ELR (cell line): ENCODE data around the gene CDH5.

Source experiments
- DNase-seq: peaks from one replicate; pipeline ENCODE4 v3.0.0-alpha.2; 2015; ENCODE audit warnings: low read depth

CDH5 gene

GRCh38 chr16:66373667-66374066 lies 7.2 kb downstream of the CDH5 start:
- DNase-seq: no peak

DNA sequence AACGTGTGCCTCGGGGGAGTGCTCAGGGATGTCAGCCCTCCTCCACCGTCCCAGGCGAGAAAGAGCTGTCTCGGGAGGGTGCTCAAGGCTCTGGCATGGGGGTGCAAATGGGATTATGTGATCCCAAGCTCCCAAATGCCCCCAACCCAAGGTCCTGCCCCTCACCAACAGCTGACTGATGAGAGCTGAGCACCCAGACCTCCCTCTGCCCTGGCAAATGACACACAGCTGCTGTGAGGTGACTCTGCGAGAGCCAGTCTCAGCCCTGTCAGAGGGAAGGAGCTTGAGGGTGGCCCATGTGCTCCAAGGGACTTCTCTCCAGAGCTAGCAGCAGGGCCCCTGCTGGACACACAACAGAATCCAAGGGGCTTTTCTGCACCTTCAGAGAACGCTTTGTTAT lies 7.7 kb downstream of the CDH5 start:
- DNase-seq: no peak

- DNase-seq: peak; percentile 44
Measured at GRCh38 chr16:66375451-66375850, 9.0 kb downstream of the CDH5 start.

GRCh38 chr16:66376114-66376513 lies 9.6 kb downstream of the CDH5 start:
- DNase-seq: no peak

DNA sequence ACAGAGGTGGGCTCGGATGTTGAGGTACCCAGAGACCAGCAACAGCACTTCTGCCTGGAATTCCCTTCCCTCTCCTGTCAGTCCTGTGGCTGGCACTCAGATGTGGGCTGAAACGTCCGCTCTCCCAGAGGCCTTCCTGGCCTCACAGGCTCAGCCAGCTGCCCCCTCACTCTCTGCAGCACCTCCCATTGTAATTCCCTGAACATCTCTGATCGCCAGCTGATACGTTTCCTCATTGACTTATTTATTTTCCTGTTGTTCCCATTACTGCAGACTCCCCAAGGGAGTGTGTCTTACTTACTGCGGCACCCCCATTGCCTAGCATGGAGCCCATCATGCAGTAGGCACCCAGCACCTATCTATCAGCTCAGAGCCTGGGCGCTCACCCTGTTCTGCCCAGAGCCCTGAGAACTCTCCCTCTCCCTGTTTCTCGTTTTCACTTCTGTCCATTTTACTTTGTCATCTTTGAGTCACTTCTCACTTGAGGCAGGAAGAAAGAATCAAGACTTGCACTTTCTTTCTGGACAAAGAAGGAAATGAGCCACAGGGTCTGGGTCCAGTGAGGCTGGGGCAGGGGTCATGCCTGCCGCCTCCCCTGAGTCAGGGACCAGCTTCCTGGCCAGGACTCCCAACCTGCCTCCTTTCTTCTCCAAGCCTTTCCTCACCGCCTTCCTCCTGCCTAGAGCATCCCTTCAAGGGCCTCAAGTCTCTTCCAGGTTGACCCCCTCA lies 10.2 kb downstream of the CDH5 start:
- peak; percentile 65 for DNase-seq

- no peak for DNase-seq
Measured at GRCh38 chr16:66377324-66377723, 10.8 kb downstream of the CDH5 start.

DNA sequence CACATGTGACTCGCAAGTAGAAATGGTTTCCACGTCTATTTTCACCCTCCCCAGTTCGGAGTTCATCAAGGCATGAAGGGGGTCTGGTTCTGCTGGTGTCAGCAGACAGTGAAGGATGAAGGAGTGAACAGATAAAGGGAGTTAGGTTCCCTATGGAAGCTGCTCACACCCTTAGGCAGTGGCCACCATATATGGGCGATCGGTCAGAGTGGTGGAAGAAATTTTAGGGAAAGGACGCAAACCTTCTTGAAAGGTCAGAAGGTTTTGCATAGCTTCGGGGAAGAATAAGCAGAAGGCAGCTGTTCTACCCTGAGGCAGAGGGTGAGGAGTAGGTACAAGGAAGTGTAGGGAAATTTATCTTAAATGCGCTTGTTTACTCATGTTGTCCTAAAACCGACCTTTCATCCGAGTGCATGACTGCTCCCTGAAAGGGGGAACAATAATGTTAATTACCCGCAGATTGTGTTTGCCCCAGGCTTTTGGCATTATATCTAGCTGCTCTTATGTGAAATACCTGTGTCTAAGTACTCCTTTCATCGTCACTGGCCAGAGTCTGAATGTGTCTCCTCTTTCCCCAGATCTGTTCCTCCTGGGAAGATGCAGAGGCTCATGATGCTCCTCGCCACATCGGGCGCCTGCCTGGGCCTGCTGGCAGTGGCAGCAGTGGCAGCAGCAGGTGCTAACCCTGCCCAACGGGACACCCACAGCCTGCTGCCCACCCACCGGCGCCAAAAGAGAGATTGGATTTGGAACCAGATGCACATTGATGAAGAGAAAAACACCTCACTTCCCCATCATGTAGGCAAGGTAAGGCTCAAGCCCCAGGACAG lies 12.5 kb downstream of the CDH5 start:
- no peak for DNase-seq

- DNase-seq: no peak
Measured at GRCh38 chr16:66379571-66379941, 13.1 kb downstream of the CDH5 start.

DNA sequence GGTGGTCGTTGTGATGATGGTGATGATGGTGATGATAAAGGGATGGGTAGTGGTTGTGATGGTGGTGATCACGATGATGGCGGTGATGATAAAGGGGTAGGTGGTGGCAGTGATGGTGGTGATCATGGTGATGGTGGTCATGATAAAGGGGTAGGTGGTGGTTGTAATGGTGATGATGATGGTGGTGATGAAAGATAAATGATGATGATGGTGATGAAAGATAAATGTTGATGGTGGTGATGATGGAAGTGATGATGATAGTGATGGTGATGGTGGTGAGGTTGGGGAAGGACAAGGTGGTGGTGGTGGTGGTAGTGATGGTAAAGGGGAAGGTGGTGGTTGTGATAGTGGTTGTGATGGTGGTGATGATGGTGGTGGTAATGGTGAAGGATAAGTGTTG lies 13.9 kb downstream of the CDH5 start:
- no peak for DNase-seq

DNA sequence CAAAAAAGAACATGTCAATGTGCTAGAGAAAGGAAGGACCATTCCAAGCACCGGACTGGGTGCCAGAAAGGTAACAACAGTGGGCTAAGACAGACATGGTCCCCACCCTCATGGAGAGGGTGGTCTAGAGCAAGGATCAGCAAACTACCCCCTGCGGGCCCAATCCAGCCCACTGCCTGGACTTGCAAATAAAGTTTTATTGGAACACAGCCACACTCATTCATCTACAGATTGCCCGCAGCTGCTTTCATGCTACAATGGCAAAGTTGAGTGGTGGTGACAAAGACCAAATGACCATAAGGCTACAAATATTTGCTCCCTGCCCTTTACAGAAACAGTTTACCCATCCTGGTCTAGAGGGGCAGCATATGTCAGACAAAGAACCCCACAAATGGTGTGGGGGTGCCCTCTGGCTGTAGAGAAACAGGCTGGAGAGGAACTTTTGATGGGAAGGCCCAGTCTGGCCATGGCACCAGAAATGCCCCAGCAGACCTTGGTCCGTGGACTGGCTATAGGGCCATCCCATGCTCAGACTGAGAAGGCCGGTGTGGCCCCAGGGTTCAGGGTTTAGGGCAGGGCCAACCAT lies 15.2 kb downstream of the CDH5 start:
- peak; percentile 13 for DNase-seq

DNA sequence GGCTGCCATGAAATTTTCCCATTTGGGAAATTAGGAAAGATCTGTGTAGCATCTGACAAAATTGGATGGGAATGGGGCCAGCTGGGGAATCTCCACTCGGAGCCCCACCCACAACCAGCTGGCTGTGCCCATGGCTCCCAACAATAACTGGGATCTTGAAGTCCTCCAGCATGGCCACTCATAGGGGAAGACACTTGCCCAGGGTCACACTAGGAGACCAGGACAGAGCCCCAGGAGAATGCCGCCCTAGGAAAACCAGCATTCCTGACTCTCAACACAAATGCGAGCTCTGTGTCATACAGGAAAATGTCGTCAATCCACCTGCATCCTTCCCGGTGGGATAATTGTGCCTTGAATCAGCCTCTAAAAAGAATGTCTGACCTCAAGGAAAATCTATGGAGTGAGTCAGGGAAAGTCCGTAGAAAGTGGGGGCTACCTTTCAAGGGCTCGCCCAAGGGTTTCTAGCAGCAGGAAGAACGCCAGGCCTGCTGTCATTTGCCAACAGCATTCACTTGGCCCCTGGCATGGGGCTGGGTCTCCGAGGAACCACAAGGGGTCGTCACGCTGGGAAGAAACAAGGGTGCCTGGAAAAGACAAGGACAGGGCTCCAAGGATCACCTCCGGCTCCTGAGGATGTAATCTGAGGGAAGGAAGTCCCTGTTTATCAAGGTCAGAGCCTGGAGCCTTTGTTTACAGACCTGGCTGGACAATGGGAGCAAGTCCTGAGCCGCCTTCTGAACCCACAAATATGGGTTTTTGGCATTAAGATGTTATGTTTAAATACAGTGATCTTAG lies 15.9 kb downstream of the CDH5 start:
- peak; percentile 99 for DNase-seq

GRCh38 chr16:66382966-66383299 lies 16.4 kb downstream of the CDH5 start:
- DNase-seq: peak; percentile 96

- DNase-seq: no peak
Measured at GRCh38 chr16:66383551-66383950, 17.1 kb downstream of the CDH5 start.

DNA sequence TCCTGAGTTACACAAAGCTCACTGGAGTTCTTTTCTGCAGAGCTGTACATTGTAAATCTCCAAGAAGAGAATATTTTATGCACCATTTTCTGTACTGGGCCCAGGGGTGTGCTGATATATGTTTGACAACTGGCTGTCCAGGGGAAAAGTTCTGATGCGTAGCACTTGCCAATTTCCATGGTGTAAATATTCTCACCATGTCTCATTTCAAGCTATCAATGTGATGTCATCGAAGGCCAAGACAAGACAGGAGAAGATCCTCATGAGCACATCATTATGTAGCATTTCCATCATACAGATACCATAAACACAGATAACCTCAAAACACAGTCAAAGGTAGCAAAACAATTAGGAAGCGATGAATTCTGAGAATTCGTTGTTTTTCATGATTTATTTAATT lies 18.9 kb downstream of the CDH5 start:
- DNase-seq: no peak

- DNase-seq: no peak
Measured at GRCh38 chr16:66386629-66387622, 20.4 kb downstream of the CDH5 start.

- DNase-seq: no peak
Measured at GRCh38 chr16:66387817-66388332, 21.4 kb downstream of the CDH5 start.

GRCh38 chr16:66388350-66389139 lies 22.1 kb downstream of the CDH5 start:
- no peak for DNase-seq

DNA sequence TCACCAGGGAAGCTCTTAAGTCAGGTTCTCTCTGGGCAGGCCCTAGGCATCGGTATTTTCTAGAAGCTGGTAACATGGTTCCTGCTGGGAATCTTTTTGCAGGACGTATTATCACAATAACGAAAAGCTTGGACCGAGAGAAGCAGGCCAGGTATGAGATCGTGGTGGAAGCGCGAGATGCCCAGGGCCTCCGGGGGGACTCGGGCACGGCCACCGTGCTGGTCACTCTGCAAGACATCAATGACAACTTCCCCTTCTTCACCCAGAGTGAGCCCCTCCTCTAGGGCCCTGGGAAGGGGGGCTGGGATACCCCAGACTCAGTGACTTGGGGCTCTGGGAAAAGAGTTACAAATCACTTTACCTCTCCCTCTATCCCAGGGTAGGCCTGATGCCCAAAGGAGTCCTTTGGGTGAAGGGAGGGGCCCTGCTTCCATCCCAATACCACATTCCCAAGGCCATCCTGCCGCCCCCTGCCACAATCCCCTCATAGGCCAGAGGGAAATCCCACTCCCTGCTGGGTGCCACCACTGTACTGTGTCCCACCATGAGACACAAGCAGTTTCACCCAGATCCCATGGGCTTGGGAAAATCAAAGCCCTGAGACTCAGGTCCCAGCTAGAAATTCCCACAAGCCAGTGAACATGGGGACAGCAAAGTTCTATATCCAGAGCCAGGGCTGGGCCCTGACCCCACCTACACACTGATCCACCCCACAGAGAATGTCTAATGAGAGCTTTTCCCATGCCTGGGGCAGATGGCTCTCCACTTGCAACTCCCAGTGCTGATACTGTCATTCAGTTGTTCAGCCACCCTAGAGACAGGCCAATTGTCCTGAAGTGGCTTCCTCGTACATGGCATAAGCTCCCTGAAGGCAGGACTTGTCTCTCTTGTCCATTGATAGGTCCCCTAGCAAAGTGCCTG lies 23.0 kb downstream of the CDH5 start:
- DNase-seq: no peak
